ENCODE results near the gene HOXB2. TPM values are rescaled to one million over a fixed set of nuclear protein-coding genes. Genes with fewer than 3 reads are reported as not detected.

Gene HOXB2
- total RNA-seq, 1 donor from 2014 or later: 0.20 TPM

DNA sequence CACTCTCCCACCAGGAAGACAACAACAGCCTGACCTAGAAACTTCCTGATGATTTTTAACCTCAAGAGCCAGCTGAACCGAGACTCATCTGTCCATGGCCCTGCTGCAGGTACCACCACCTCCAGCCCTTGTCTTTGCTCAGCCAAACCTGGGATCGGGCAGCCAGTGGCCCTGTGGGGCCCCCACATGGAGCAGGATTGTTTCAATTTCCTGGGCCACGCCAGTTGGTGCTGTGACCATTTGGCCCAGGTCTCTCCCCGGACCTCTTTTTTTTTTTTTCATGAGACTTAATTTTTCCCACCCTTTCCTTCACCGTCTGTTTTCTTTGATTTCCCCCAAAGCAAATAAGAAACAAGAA lies 8.3 kb upstream of the HOXB2 start:
- DNase-seq (ENCODE audit: low read depth in 2 of 2): no peak

- DNase-seq (ENCODE audit: low read depth in 2 of 2): no peak
Measured at GRCh38 chr17:48552466-48553189, 7.7 kb upstream of the HOXB2 start.

- DNase-seq (ENCODE audit: low read depth in 2 of 2): no peak
Measured at GRCh38 chr17:48551596-48552465, 6.9 kb upstream of the HOXB2 start.

- DNase-seq (ENCODE audit: low read depth in 2 of 2): no peak
Measured at GRCh38 chr17:48551214-48551555, 6.3 kb upstream of the HOXB2 start.

- DNase-seq (ENCODE audit: low read depth in 2 of 2): no peak
Measured at GRCh38 chr17:48550502-48551213, 5.7 kb upstream of the HOXB2 start.

- DNase-seq (ENCODE audit: low read depth in 2 of 2): no peak
Measured at GRCh38 chr17:48549914-48550501, 5.1 kb upstream of the HOXB2 start.

DNA sequence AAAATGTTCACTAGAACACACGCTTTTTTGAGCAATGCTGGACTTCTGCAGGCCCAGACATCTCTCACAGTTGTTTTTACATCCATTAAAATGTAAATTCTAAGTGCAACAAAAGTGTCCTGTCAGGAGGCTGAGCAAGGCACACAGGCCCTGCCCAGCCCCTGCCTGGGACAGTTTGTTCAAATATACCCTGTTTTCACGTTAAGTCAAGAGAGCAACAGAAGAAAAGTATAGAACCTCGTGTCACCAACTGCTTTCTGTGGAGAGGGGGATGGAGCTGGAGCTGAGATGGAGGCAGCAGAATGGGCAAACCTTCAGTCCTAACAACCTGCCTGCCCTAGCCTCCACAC lies 4.3 kb upstream of the HOXB2 start:
- DNase-seq (ENCODE audit: low read depth in 2 of 2): no peak

GRCh38 chr17:48548523-48549280 lies 3.8 kb upstream of the HOXB2 start:
- no peak for DNase-seq (ENCODE audit: low read depth in 2 of 2)

GRCh38 chr17:48547808-48548522 lies 3.1 kb upstream of the HOXB2 start:
- DNase-seq (ENCODE audit: low read depth in 2 of 2): peak in 1 of 2 donors; percentile 35

- no peak for DNase-seq (ENCODE audit: low read depth in 2 of 2)
Measured at GRCh38 chr17:48546924-48547807, 2.3 kb upstream of the HOXB2 start.

DNA sequence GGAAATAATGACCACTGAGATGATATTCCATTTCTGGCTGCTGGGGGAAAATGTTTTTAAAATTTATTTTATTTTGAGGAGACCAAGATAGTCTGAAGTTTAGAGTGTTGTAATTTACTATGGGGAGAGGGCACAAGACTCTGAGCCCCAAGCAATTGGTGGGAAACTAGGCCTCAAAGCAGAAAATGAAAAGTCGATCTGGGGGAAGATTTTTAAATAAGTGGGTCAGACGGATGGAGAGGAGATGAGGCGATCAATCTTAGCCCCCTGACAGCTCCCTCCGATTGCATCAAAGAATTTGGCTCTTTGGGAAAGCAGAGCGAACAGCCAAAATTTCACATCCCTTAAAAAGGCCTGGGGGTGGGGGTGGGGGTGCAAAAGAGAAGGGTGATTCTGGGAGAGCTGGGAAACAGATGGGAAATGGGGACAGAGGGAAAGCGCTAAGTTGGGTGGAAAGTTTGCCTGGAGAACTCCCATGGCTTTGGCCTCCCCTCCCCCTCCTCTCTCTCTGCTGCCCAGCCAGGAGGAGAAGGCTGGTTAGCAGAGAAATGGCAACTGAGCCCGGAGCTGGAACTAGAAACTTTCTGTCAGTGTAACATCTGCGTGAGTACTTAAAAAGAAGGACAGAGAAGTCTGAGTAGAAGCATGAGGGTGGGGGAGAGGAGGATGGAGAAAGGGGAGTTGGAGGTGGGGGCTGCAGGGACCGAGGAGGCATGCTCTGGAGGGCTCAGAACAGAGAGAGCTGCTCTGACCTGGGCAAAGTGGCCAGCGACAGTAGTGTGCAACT lies 1.4 kb upstream of the HOXB2 start:
- no peak for DNase-seq (ENCODE audit: low read depth in 2 of 2)

DNA sequence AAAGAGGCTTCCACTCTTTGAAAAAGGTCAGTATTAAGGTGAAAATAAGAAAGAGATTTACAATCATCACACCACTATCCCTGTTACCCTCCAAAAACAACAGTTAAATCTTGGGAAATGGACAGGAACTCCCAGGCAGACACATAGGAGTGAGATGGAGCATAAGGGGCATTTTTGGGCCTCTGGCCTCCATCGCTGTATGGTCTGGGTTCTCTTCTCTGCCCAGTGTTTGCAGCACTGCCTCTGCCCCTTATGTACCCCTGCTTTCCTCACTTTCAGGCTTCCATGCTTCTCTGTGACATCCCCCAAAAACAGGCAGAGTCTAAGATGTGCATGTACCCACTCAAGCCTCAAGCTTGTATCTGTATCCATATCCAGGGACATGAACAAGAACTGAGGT lies 630 bp upstream of the HOXB2 start:
- DNase-seq (ENCODE audit: low read depth in 2 of 2): no peak

DNA sequence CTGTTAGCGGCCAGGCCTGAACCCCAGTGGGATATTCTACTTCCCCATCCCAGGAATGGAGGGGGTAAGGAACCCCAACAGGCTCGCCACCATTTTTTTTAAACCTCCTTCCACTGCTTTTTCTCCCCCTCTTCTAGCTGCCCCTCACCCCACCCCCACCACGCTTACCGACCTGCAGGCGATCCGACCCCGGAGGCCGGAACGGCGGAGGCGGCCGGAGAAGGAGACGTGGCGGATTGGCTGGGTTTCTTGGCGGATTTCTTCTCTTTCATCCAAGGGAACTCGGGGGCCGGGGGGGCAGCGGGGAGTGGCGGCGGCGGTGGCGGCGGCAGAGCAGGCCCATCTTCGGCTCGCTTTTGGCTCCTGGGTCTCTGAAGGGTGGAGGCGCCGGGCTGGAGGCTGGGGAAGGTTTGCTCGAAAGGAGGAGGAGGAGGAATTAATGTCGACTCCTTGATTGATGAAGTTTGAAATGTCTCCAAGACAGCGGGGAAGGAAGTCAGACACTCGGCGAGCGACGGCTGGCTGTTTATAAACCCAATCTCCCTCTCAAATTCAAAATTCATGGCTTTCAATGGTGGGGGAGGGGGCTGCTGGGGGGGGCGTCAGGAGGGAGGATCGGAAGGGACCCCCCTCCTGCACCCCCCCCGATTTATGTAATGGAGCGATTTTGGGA lies 424 bp downstream of the HOXB2 start:
- peak in 1 of 2 donors; percentile 87 for DNase-seq (ENCODE audit: low read depth in 2 of 2)

- no peak for DNase-seq (ENCODE audit: low read depth in 2 of 2)
Measured at GRCh38 chr17:48543854-48544348, 1.0 kb downstream of the HOXB2 start.

GRCh38 chr17:48543107-48543853 lies 1.6 kb downstream of the HOXB2 start:
- DNase-seq (ENCODE audit: low read depth in 2 of 2): peak; percentile 61 to 66

DNA sequence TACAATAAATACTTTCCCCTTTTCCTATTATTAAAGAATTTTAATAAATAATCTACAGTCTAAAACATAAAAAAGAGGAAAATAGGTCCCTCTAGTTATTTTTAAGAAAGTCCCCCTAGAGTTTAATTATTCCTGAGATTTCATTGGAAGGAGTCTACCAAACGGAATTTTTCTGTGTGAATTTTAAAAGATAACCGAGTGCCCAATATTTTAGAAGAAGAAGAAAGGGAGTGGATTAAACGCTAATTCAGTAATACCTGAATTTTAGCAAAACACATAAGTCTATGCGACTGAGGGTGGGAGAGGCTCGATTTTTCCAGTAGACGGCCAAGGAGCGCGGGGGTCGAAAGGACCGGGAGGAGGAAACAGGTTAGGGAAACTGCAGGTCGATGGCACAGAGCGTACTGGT lies 2.2 kb downstream of the HOXB2 start:
- no peak for DNase-seq (ENCODE audit: low read depth in 2 of 2)

DNA sequence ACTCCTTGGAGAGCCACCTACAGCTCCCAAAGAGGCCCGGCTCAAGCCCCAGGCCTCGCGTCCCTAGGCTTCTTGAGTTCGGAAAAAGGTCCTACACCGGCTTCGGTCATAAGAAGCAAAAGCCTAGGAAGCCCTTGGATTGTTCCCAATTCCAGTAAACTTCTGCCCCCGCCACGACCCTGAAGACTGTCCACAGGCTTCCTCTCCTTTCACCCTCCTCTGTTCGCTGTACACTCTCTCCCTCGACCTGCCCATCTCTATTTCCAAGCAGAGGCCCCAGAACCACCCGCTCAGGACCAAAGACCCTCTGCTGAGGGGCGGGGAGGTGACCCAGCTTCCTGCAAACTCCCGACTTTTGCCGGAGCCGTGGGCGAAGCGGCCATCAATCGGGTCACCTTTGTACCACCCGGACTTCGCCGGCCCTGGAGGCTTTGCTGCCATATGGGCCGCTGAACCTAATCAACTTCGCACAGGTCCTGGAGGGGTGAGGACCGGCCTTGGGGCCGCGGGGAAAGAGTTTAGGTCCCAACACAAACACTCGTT lies 2.7 kb downstream of the HOXB2 start:
- DNase-seq (ENCODE audit: low read depth in 2 of 2): peak in 1 of 2 donors; percentile 55
